NCI-H526 (cell line): Measurements from ENCODE around the gene MAP2K7.

Experiments
- DNase-seq, 2 experiments: peaks; one replicate each; lab custom pipeline; 2025; lab: John Stamatoyannopoulos, UW

The MAP2K7 gene

GRCh38 chr19:7963566-7963965 is 59.9 kb downstream of the MAP2K7 start:
- DNase-seq: no peak
